Thoracic aorta (tissue), 2 donors: ENCODE measurements around the gene PPP2R5C. TPM values are rescaled to one million over a fixed set of nuclear protein-coding genes. Genes with fewer than 3 reads are reported as not detected.

Source experiments
- ATAC-seq: fragments of 150-250 bp; one replicate; pipeline ENCODE4 v1.8.0; 2017; ENCODE audit warnings: low read depth; ENCODE audit not compliant: insufficient number of reproducible peaks, low FRiP score
- DNase-seq: peaks from one replicate; pipeline ENCODE4 v3.0.0-alpha.2; 2020; ENCODE audit warnings: low spot score
- H3K27ac ChIP-seq, 2 donors: fragments of 200-600 bp; sonication (generic); 1 replicate in 1 of 2; 2 replicates in 1 of 2; pipeline ENCODE4 v1.5.1; 2016; ENCODE audit warnings: mild to moderate bottlenecking in 2 of 2, moderate library complexity in 2 of 2
- H3K27me3 ChIP-seq: fragments of 200-600 bp; sonication (generic); replicated peaks from 2 replicates; pipeline ENCODE4 v1.6.0; 2016; ENCODE audit warnings: mild to moderate bottlenecking; ENCODE audit not compliant: insufficient read depth
- H3K36me3 ChIP-seq: fragments of 200-600 bp; sonication (generic); one replicate; pipeline ENCODE4 v1.5.1; 2016
- H3K4me1 ChIP-seq, 2 donors: fragments of 200-600 bp; sonication (generic); 1 replicate in 1 of 2; 2 replicates in 1 of 2; pipeline versions ENCODE4 v1.5.1 to v1.6.0; 2016; ENCODE audit warnings: low read depth in 2 of 2, mild to moderate bottlenecking in 1 of 2; ENCODE audit not compliant: control insufficient read depth in 1 of 2
- H3K4me3 ChIP-seq: fragments of 200-600 bp; sonication (generic); 2 replicates; pipeline ENCODE4 v1.5.1; 2016; ENCODE audit warnings: mild to moderate bottlenecking
- H3K9me3 ChIP-seq: fragments of 200-600 bp; sonication (generic); 2 replicates; pipeline ENCODE4 v1.5.1; 2016
- total RNA-seq, 2 donors: library from RNA; depleted of rRNA; stranded (reverse); fragments of >200 nt; gene quantifications; one replicate each; pipeline versions ENCODE4 v1.1.0 to v1.2.3, GENCODE V29; 2016
- TF ChIP-seq, protein P1 (sequence below): fragments of 200-600 bp; sonication (generic); IDR thresholded peaks from one replicate; pipeline ENCODE4 v1.5.1; 2019; ENCODE audit warnings: antibody characterized with exemption

Gene PPP2R5C
- total RNA-seq, 2 donors from 2014 or later = 97.2 to 341 TPM

DNA sequence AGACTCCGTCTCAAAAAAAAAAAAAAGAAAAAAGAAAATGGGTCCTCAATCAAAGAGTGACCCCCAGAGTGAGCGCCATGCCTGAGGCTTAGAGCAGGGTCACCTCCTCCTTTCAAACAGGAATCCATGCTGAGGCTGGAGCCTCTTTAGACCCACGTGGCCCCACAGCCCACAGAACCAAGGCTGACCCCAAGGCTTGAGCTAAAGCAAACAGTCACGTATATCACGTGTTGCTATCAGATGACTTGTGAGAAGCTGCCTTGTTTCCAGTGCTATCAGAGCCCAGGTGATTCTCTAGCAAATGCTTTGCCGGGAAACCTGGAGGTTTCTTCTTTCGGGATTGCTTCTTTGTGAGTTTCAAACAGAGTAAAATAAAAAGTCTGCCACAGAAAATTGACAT is 171.2 kb downstream of the PPP2R5C start:
- DNase-seq (no peak), ATAC-seq (no peak)
- Histone ChIP-seq H3K27ac (no peak overlapping the region), H3K36me3 (no peaks in the 10 kb centered on the region), H3K4me3 (no peak overlapping the region), H3K4me1 (peaks cover 0 to 6% of the 10 kb centered on the region in 2 donors), H3K9me3 (no peaks in the 10 kb centered on the region), H3K27me3 (no peaks in the 10 kb centered on the region)
- TF ChIP-seq, protein P1, sequence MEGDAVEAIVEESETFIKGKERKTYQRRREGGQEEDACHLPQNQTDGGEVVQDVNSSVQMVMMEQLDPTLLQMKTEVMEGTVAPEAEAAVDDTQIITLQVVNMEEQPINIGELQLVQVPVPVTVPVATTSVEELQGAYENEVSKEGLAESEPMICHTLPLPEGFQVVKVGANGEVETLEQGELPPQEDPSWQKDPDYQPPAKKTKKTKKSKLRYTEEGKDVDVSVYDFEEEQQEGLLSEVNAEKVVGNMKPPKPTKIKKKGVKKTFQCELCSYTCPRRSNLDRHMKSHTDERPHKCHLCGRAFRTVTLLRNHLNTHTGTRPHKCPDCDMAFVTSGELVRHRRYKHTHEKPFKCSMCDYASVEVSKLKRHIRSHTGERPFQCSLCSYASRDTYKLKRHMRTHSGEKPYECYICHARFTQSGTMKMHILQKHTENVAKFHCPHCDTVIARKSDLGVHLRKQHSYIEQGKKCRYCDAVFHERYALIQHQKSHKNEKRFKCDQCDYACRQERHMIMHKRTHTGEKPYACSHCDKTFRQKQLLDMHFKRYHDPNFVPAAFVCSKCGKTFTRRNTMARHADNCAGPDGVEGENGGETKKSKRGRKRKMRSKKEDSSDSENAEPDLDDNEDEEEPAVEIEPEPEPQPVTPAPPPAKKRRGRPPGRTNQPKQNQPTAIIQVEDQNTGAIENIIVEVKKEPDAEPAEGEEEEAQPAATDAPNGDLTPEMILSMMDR = no peak

DNA sequence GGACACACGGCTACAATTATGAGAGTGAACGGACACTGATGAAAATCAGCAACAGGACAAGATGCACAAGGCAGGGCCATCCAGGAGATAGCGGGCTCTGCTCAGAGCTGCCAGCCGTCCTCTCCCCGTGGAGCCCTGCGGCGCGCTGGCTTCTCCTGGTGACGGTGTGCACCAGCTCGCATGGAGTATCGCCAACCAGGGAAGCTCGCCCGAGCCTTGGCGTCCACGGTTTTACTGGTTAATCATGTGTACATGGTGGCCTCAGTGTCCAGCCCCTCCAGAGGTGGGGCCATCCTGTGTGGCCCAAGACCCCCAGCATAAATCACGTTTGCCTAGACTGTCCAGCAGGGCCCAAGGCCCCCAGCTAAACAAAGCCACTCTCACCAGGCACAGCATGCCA is 171.7 kb downstream of the PPP2R5C start:
- TF ChIP-seq, protein P1 = no peak
- Histone ChIP-seq H3K27me3 (no peaks in the 10 kb centered on the region), H3K4me3 (no peak overlapping the region), H3K27ac (no peak overlapping the region), H3K4me1 (peaks cover 0 to 3% of the 10 kb centered on the region in 2 donors), H3K36me3 (no peaks in the 10 kb centered on the region), H3K9me3 (no peaks in the 10 kb centered on the region)
- DNase-seq (no peak), ATAC-seq (no peak)

DNA sequence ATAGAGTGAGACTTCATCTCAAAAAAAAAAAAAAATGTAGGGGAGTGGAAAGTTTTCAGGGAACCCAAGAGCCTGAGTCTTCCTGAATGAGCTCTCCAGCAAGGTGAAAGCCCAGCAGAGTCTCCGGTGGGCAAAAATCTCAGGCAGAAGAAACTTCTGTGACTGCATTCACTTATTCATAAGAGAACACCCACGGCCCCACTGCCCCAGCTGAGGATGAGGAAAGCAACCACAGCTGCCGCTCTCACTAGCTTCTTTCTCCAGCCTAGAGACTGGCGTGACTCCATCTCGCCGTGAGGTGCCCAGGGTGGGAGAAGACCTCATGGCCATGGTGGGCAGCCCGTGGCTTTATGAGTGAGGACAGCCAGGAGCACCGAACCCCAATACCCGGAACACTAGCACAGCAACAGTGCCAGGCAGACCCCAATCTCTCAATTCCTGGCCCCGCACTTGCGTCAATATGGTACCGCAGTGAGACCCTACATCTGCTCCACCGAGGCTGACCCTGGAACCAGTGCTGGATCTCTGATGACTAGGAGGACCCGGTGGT is 173.2 kb downstream of the PPP2R5C start:
- no peak overlapping the region for H3K27ac ChIP-seq
- H3K36me3 ChIP-seq = no peaks in the 10 kb centered on the region
- TF ChIP-seq, protein P1 = no peak
- no peak overlapping the region for H3K4me3 ChIP-seq
- ATAC-seq (no peak), DNase-seq (no peak)
- no peaks in the 10 kb centered on the region for H3K4me1 ChIP-seq
- no peaks in the 10 kb centered on the region for H3K9me3 ChIP-seq
- H3K27me3 ChIP-seq = no peaks in the 10 kb centered on the region

DNA sequence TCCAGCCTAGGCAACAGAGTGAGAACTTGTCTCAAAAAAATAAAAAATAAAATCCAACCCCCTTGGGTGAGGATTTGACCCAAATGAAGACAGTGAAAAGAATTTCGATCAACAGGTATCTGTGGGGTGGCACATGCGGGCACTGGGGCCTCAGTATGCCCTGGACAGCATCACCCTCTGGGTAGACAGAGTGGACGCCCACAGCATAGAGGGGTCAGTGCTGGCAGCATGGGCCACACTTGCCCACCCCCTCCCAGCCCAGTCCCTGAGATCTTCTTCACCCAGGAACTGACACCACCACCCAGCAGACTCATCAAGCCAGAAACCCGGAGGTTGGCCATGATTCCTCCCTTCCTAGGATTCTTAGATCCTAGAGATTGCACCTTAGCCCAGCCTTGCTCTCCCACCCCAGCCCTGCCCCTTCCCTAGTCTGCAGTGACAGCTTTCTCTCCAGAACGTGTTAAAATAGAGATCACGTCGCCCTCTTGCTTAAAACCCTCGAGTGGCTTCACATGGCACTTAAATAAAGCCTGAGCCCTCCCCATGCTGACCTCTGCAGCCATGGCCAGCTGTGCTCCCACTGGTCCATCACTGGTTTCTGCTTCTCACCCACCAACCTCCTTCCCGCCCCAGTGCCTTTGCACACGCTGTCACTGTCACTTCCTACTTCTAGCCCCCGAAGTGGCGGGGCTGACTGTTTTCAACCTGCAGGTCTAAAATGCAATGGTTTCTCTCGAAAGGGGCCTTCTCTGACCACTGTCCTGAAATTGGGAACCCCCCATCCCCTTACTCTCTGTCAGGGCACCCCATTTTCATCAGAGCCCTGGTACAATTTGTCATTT is 176.6 kb downstream of the PPP2R5C start:
- TF ChIP-seq, protein P1 = no peak
- ATAC-seq (no peak), DNase-seq (no peak)
- no peak overlapping the region for H3K27ac ChIP-seq
- H3K4me1 ChIP-seq = no peaks in the 10 kb centered on the region
- H3K4me3 ChIP-seq = no peak overlapping the region
- H3K27me3 ChIP-seq = no peaks in the 10 kb centered on the region
- H3K9me3 ChIP-seq = no peaks in the 10 kb centered on the region
- no peaks in the 10 kb centered on the region for H3K36me3 ChIP-seq

DNA sequence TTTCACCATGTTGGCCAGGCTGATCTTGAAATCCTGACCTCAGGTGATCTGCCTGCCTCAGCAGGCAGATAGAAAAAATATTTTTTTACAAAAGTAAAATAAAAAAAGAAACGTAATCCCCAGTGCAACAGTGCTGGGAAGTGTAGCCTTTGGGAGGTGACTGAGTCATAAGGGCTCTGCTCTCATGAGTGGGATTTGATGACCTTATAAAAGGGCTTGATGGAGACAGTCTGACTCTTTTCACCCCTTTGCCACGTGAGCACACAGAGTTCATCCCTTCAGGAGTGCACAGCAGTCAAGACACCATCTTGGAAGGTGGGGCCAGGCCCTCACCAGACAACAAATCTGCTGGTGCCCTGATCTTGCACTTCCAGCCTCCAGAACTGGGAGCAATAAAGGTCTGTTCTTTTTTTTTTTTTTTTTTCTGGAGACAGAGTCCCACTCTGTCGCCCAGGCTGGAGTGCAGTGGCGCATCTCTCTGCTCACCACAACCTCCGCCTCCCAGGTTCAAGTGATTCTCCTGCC is 178.2 kb downstream of the PPP2R5C start:
- ATAC-seq (no peak), DNase-seq (no peak)
- no peak overlapping the region for H3K27ac ChIP-seq
- TF ChIP-seq, protein P1 = no peak
- no peak overlapping the region for H3K4me3 ChIP-seq
- no peaks in the 10 kb centered on the region for H3K36me3 ChIP-seq
- no peaks in the 10 kb centered on the region for H3K27me3 ChIP-seq
- no peaks in the 10 kb centered on the region for H3K4me1 ChIP-seq
- H3K9me3 ChIP-seq = no peaks in the 10 kb centered on the region
